Measurements from ENCODE around the gene RMI2. TPM values are rescaled to one million over a fixed set of nuclear protein-coding genes. Genes with fewer than 3 reads are reported as not detected.

RMI2 gene
- total and polyA plus RNA-seq, 2 of the 8 experiments (the other 6 are each of a cell fraction or from before 2014, with no cell fraction given), result 58.2 to 96.0 TPM

GRCh38 chr16:11383481-11384183 is 38.4 kb downstream of the RMI2 start (continued):
- no peak for TF ChIP-seq CEBPB (IDR thresholded peaks at IDR 0.05; ENCODE audit: low read depth, low read length)
- no peak for TF ChIP-seq RNF2 (IDR thresholded peaks at IDR 0.05; ENCODE audit: borderline replicate concordance, low read depth, low read length, missing control alignments, poor library complexity, severe bottlenecking)
- no peak for TF ChIP-seq KDM1A (IDR thresholded peaks at IDR 0.05; ENCODE audit: borderline replicate concordance, low read length)
- TF ChIP-seq KDM5A (IDR thresholded peaks at IDR 0.05; ENCODE audit: low read length), result no peak
